ENCODE measurements around the gene PCNT. TPM values are rescaled to one million over a fixed set of nuclear protein-coding genes. Genes with fewer than 3 reads are reported as not detected.

Gene PCNT
- total RNA-seq, 2 donors from 2014 or later, result 15.1 to 32.5 TPM

DNA sequence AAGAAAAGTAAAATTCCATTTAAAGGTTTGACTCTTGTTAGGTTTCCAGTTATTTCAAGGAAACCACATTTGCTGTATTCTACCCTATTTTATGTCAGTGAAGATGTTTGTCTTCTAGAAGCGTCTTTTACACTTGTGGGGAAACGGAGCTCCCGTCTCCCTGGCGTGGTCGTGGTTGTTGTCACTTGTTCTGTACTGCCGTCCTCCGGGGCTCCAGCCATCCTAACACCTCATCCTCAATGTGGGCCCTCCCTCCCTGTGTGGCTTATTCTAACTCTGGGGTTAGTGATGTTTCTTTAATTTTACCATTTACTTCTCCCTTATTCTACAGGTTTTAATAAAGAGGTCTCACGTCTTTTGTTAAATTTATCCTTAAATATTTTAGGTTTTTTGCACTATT is 82.0 kb downstream of the PCNT start:
- DNase-seq, result no peak
- intact Hi-C loops (cut with DNase I), result no loop called here
- Histone ChIP-seq H3K4me3 (no peak overlapping the region), H3K4me1 (no peaks in the 10 kb centered on the region), H3K27ac (no peak overlapping the region), H3K9ac (ENCODE audit: low read depth in 2 of 2, low read length in 2 of 2) (no peak overlapping the region), H3K27me3 (no peaks in the 10 kb centered on the region), H3K36me3 (no peaks in the 10 kb centered on the region), H3K9me3 (no peaks in the 10 kb centered on the region)
- TF ChIP-seq, protein P1, sequence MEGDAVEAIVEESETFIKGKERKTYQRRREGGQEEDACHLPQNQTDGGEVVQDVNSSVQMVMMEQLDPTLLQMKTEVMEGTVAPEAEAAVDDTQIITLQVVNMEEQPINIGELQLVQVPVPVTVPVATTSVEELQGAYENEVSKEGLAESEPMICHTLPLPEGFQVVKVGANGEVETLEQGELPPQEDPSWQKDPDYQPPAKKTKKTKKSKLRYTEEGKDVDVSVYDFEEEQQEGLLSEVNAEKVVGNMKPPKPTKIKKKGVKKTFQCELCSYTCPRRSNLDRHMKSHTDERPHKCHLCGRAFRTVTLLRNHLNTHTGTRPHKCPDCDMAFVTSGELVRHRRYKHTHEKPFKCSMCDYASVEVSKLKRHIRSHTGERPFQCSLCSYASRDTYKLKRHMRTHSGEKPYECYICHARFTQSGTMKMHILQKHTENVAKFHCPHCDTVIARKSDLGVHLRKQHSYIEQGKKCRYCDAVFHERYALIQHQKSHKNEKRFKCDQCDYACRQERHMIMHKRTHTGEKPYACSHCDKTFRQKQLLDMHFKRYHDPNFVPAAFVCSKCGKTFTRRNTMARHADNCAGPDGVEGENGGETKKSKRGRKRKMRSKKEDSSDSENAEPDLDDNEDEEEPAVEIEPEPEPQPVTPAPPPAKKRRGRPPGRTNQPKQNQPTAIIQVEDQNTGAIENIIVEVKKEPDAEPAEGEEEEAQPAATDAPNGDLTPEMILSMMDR (IDR thresholded peaks at IDR 0.05), result no peak

DNA sequence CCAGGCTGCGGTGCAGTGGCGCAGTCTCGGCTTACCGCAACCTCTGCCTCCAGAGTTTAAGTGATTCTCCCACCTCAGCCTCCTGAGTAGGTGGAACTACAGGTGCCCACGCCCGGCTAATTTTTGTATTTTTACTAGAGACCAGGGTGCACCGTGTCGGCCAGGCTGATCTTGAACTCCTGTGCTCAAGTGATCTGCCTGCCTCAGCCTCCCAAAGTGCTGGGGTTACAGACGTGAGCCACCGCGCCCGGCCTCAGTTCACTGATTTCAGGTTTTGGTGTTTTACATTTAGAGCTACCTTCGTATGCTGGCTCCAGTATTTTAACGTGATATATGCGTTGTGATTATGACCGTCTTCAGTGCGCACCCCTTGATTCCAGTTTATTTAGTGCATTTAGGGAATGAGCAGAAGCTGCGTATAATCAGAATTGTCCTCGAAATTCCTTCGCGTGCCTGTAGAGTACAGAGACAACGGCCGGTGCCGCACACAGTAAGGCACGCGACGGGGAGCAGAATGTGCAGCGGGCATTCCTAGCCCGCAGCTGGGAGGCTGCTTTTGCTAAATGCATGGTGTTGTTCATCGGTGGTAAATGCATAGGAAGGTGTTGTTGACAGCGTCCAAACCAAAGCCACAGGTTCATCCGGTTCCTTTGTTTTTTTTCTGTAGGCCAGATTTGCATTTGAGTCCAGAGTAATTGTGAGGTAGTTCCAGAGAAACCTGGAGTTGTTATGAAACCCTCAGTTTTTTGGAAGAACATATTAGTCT is 85.9 kb downstream of the PCNT start:
- intact Hi-C loops (cut with DNase I), result no loop called here
- Histone ChIP-seq H3K36me3 (no peaks in the 10 kb centered on the region), H3K27ac (no peak overlapping the region), H3K27me3 (no peaks in the 10 kb centered on the region), H3K4me3 (no peak overlapping the region), H3K9me3 (no peaks in the 10 kb centered on the region), H3K9ac (ENCODE audit: low read depth in 2 of 2, low read length in 2 of 2) (no peak overlapping the region), H3K4me1 (no peaks in the 10 kb centered on the region)
- no peak for DNase-seq
- TF ChIP-seq, protein P1 (IDR thresholded peaks at IDR 0.05), result no peak

DNA sequence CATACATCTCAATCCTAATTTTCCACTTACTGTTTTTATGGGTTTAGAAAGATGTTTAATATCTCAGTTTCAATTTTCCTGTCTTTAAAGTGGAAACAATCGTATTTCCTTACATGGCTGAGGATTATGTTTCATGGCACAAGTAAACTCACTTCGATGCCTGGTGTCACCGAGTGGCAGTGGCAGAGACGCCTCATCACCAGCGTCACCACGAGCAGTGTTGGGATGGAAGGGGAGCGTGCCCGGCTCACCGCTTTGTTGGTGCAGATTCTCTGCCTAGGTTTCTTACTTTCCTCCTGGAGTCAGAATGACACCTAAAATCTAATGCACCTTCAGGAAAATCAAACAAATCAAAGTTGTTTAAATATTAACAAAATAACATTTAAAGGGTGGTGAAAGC is 86.6 kb downstream of the PCNT start:
- TF ChIP-seq, protein P1 (IDR thresholded peaks at IDR 0.05), result no peak
- no peaks in the 10 kb centered on the region for H3K36me3 ChIP-seq
- no peak for DNase-seq
- no peaks in the 10 kb centered on the region for H3K9me3 ChIP-seq
- intact Hi-C loops (cut with DNase I), result no loop called here
- no peak overlapping the region for H3K9ac ChIP-seq (ENCODE audit: low read depth in 2 of 2, low read length in 2 of 2)
- no peak overlapping the region for H3K27ac ChIP-seq
- H3K4me3 ChIP-seq, result no peak overlapping the region
- H3K4me1 ChIP-seq, result no peaks in the 10 kb centered on the region
- no peaks in the 10 kb centered on the region for H3K27me3 ChIP-seq

DNA sequence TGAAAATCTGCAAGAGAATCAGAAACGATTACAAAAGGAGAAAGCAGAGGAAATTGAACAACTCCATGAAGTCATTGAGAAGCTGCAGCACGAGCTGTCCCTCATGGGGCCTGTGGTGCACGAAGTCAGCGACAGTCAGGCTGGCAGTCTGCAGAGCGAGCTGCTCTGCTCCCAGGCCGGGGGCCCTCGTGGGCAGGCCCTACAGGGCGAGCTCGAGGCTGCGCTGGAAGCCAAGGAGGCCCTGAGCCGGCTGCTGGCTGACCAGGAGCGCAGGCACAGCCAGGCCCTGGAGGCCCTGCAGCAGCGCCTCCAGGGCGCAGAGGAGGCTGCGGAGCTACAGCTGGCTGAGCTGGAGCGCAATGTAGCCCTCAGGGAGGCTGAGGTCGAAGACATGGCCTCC is 87.3 kb downstream of the PCNT start:
- Histone ChIP-seq H3K4me3 (no peak overlapping the region), H3K9me3 (no peaks in the 10 kb centered on the region), H3K36me3 (peaks cover under 1% of the 10 kb centered on the region), H3K27me3 (no peaks in the 10 kb centered on the region), H3K9ac (ENCODE audit: low read depth in 2 of 2, low read length in 2 of 2) (no peak overlapping the region), H3K4me1 (no peaks in the 10 kb centered on the region), H3K27ac (no peak overlapping the region)
- DNase-seq, result no peak
- intact Hi-C loops (cut with DNase I), result no loop called here
- TF ChIP-seq, protein P1 (IDR thresholded peaks at IDR 0.05), result no peak

DNA sequence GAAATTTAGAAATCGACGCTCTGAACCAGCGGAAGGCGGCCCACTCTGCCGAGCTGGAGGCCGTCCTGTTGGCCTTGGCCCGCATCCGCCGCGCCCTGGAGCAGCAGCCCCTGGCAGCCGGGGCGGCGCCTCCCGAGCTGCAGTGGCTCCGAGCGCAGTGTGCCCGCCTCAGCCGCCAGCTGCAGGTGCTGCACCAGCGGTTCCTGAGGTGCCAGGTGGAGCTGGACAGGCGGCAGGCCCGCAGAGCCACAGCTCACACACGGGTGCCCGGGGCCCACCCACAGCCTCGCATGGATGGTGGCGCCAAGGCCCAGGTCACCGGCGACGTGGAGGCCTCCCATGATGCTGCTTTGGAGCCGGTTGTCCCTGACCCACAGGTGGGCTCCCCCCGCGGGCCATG is 87.7 kb downstream of the PCNT start:
- Histone ChIP-seq H3K27me3 (no peaks in the 10 kb centered on the region), H3K36me3 (peaks cover 5% of the 10 kb centered on the region), H3K9me3 (no peaks in the 10 kb centered on the region), H3K27ac (no peak overlapping the region), H3K9ac (ENCODE audit: low read depth in 2 of 2, low read length in 2 of 2) (no peak overlapping the region), H3K4me1 (no peaks in the 10 kb centered on the region), H3K4me3 (no peak overlapping the region)
- no peak for DNase-seq
- intact Hi-C loops (cut with DNase I), result no loop called here
- TF ChIP-seq, protein P1 (IDR thresholded peaks at IDR 0.05), result no peak
